GM21526 (cell line): ENCODE data around the gene FAT1.

Experiments
- ATAC-seq: cut with Tn5 transposase; IDR thresholded peaks from one replicate; pipeline ENCODE4 v1.9.1; 2021; ENCODE audit warnings: moderate library complexity; ENCODE audit not compliant: unreplicated experiment, low FRiP score

FAT1 gene

DNA sequence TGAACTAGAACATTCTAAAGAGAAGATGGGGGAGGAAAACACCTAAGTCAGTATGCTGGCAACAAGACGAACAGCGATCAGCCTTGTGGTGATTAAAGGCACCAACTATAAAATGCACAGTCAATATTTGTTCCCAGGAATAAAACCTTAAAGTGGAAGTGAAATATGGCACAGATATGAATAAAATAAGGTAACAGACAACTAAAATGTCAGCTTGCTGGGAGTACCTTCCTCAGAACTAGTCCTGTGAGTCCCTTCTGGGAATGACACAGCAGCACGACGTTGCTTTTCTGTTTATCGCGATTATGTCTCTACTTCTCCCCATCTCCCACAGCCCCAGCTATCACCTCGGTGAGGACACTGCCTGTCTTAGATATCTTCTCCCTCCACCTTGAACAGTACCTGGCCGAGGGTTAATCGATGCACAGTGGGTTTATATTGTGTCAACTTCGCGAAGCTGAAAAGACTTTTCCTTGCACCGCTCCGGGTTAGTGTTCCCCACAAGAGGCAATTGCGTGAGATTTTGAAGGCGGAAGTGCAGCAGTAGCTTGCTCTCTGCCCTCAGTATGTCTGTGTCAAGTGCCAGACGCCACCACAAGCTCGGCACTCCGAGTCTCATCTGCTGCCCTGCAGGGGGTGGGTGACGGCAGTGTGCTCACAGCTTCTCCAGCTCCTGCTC lies 185.7 kb downstream of the FAT1 start:
- ATAC-seq: no peak
